HG02852 (cell line): Measurements from ENCODE around the gene ALS2CL.
"Not testable (repeated sequence)": the region's sequence is repeated elsewhere in the genome, so short reads cannot be mapped to it uniquely, and the experiment has no call there.

Experiments used
- ATAC-seq: cut with Tn5 transposase; IDR thresholded peaks from one replicate; pipeline ENCODE4 v1.9.1; 2021; ENCODE audit warnings: mild to moderate bottlenecking, moderate library complexity; ENCODE audit not compliant: unreplicated experiment

The ALS2CL gene

GRCh38 chr3:46693038-46693891 is at the start of gene ALS2CL:
Gene ALS2CL (minus strand): TSS chr3:46693679. CDS start chr3:46689440, 4,239 bp downstream.
- ATAC-seq: no peak

GRCh38 chr3:46742992-46743585 is 49.6 kb upstream of the ALS2CL start:
- no peak for ATAC-seq

GRCh38 chr3:46739565-46739964 is 46.1 kb upstream of the ALS2CL start:
- ATAC-seq: not testable (repeated sequence)

- ATAC-seq: no peak
Measured at GRCh38 chr3:46737329-46737731, 43.9 kb upstream of the ALS2CL start.

- no peak for ATAC-seq
Measured at GRCh38 chr3:46736006-46736872, 42.8 kb upstream of the ALS2CL start.

GRCh38 chr3:46734773-46735172 is 41.3 kb upstream of the ALS2CL start:
- ATAC-seq: no peak

GRCh38 chr3:46733026-46733800 is 39.7 kb upstream of the ALS2CL start:
- no peak for ATAC-seq

- no peak for ATAC-seq
Measured at GRCh38 chr3:46731795-46732194, 38.3 kb upstream of the ALS2CL start.

GRCh38 chr3:46730819-46731218 is 37.3 kb upstream of the ALS2CL start:
- ATAC-seq: no peak

- no peak for ATAC-seq
Measured at GRCh38 chr3:46729038-46729437, 35.6 kb upstream of the ALS2CL start.

- ATAC-seq: no peak
Measured at GRCh38 chr3:46725621-46726314, 32.3 kb upstream of the ALS2CL start.

GRCh38 chr3:46724424-46724823 is 30.9 kb upstream of the ALS2CL start:
- ATAC-seq: no peak

GRCh38 chr3:46722443-46722842 is 29.0 kb upstream of the ALS2CL start:
- no peak for ATAC-seq

GRCh38 chr3:46721009-46721408 is 27.5 kb upstream of the ALS2CL start:
- no peak for ATAC-seq

GRCh38 chr3:46719735-46720271 is 26.3 kb upstream of the ALS2CL start:
- ATAC-seq: no peak

GRCh38 chr3:46719044-46719565 is 25.6 kb upstream of the ALS2CL start:
- no peak for ATAC-seq

- no peak for ATAC-seq
Measured at GRCh38 chr3:46717447-46718231, 24.2 kb upstream of the ALS2CL start, which contains the start of gene PRSS50. Gene PRSS50 (minus strand): TSS chr3:46717869. CDS start chr3:46717824, 45 bp downstream.
